Measurements from ENCODE around the gene GRM1. TPM values are rescaled to one million over a fixed set of nuclear protein-coding genes. Genes with fewer than 3 reads are reported as not detected.

GRM1 gene
- total and polyA plus RNA-seq, 12 donors = under 0.01 to 1.3 (median 0.07) TPM; not detected in 3

DNA sequence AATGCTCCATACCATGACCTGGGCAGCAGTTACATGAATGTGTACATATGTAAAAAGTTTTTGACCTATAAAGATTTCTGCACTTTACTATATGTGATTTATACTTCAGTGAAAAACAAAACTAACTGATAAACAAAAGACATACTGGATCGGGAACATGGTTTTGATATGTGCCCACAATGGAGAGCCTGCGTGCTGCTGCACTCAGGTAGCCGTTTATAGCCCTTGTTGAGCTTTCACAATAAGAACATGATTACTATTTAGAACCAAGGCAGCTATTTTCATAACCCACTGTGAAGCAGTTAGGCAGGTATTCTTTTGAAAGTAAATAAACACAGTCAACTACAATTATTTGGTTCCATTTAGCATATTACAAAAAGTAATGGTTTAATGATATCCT lies 318.8 kb downstream of the GRM1 start:
- TF ChIP-seq POLR2A (IDR thresholded peaks at IDR 0.05) = no peak
- TF ChIP-seq CTCF (IDR thresholded peaks at IDR 0.05) = no peak
- Histone ChIP-seq H3K27me3 (no peaks in the 10 kb centered on the region), H3K4me1 (replicated peaks in 1 of 2) (no peaks in the 10 kb centered on the region), H3K9me3 (replicated peaks in 1 of 3) (no peaks in the 10 kb centered on the region), H3K36me3 (replicated peaks in 1 of 2) (no peaks in the 10 kb centered on the region), H3K27ac (no peak overlapping the region), H3K4me3 (no peak overlapping the region)
- no peak for DNase-seq
- WGBS, 4 donors = 87 to 94% (median 93%) methylated on average over 3 of the region's 3 CpGs
- intact Hi-C loops (cut with DNase I) = no loop called here

DNA sequence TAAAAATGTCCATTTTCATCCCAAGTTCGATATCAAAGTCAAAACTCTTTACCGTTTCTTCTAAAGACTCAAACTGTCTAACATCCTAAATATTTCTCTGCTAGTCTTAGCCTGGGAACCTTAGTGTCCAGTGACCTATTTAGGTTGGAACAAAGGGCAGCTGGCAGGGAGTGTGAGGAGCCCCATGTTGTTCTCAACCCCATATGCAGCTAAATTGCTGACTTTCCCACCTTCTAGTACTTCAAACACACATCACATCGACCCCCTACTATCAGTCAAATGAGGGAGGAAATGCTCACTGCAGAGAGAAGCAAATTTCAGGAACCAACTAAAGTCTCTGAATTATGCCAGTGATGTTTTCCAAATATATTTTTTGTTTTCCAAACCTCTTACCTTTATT lies 322.2 kb downstream of the GRM1 start:
- no peaks in the 10 kb centered on the region for H3K36me3 ChIP-seq (replicated peaks in 1 of 2)
- 46 to 52% (median 47%) methylated on average over 3 of the region's 3 CpGs for WGBS, 4 donors
- H3K27me3 ChIP-seq = no peaks in the 10 kb centered on the region
- no peaks in the 10 kb centered on the region for H3K4me1 ChIP-seq (replicated peaks in 1 of 2)
- no peaks in the 10 kb centered on the region for H3K9me3 ChIP-seq (replicated peaks in 1 of 3)
- no peak for DNase-seq
- H3K27ac ChIP-seq = no peak overlapping the region
- intact Hi-C loops (cut with DNase I) = no loop called here
- H3K4me3 ChIP-seq = no peak overlapping the region
- TF ChIP-seq CTCF (IDR thresholded peaks at IDR 0.05) (no peak), POLR2A (IDR thresholded peaks at IDR 0.05) (no peak)

DNA sequence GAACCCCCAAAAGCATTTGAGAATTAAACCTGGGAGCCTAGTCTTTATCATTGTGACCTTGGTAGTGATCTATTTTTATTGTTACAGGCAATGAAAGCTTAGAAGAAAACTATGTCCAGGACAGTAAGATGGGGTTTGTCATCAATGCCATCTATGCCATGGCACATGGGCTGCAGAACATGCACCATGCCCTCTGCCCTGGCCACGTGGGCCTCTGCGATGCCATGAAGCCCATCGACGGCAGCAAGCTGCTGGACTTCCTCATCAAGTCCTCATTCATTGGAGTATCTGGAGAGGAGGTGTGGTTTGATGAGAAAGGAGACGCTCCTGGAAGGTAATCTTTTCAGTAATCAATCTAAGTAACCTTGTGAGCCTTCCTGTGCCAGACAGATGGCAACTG lies 323.3 kb downstream of the GRM1 start:
- no peaks in the 10 kb centered on the region for H3K36me3 ChIP-seq (replicated peaks in 1 of 2)
- TF ChIP-seq POLR2A (IDR thresholded peaks at IDR 0.05) = no peak
- no peak for TF ChIP-seq CTCF (IDR thresholded peaks at IDR 0.05)
- no peaks in the 10 kb centered on the region for H3K27me3 ChIP-seq
- intact Hi-C loops (cut with DNase I) = no loop called here
- no peak overlapping the region for H3K4me3 ChIP-seq
- no peaks in the 10 kb centered on the region for H3K9me3 ChIP-seq (replicated peaks in 1 of 3)
- DNase-seq = no peak
- 60 to 86% (median 75%) methylated on average over 5 of the region's 5 CpGs for WGBS, 4 donors
- no peaks in the 10 kb centered on the region for H3K4me1 ChIP-seq (replicated peaks in 1 of 2)
- no peak overlapping the region for H3K27ac ChIP-seq

- Histone ChIP-seq H3K9me3 (replicated peaks in 1 of 3) (no peaks in the 10 kb centered on the region), H3K27me3 (no peaks in the 10 kb centered on the region), H3K27ac (no peak overlapping the region), H3K4me1 (replicated peaks in 1 of 2) (no peaks in the 10 kb centered on the region), H3K36me3 (replicated peaks in 1 of 2) (no peaks in the 10 kb centered on the region), H3K4me3 (no peak overlapping the region)
- no peak for DNase-seq
- intact Hi-C loops (cut with DNase I) = no loop called here
- WGBS, 4 donors = 53 to 71% (median 63%) methylated on average over 3 of the region's 3 CpGs
- TF ChIP-seq CTCF (IDR thresholded peaks at IDR 0.05) = no peak
- TF ChIP-seq POLR2A (IDR thresholded peaks at IDR 0.05) = no peak
Measured at GRCh38 chr6:146354451-146354850, 325.6 kb downstream of the GRM1 start.

Data from adrenal gland (tissue), 12 donors.